Femur (tissue), 1 donor: ENCODE data around the gene C21orf58.
"Not testable (repeated sequence)": the region's sequence is repeated elsewhere in the genome, so short reads cannot be mapped to it uniquely, and the experiment has no call there.

Experiments used
- DNase-seq: peaks from one replicate; pipeline ENCODE4 v3.0.0-alpha.2; 2017

C21orf58 gene

DNA sequence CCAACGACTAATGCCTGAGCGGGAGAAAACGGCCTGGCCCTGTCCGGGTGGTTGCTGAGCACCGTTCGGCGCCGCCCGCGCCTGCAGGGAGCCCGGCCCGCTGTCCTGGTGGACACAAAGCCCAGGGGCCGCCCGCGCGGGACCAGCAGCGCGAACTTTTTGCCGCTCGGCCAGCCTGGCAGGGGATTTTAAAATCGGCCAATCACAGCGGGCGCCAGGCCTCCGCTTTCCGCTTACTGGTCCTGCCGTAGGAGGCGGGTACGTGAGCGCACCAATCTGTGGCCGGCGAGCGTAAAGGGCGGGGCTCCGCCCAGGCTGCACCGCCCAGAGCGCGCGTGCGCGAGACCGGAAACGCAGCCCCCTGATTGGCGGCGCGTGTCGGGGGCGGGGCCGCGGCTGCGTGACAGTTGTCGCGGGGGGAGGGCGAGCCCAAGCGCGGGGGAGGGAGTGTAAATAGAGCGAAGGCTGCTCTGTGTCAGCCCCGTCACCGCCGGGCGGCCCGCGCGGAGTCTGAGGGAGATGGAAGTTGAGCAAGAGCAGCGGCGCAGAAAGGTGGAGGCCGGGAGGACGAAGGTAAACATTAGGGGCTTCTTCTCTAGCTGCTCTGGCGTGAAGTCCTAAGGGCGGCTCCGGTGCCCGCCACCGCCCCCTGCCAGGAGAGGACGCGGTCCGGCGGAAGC, at the start of gene C21orf58, which contains the start of gene PCNT:
TSS of gene C21orf58 (minus strand) at position 161 of the 680 bp plus-strand sequence. CDS start 1,132 bp downstream, outside the sequence.
TSS of gene PCNT (plus strand) at position 447 of the 680 bp plus-strand sequence. CDS start at position 520, 73 bp downstream.
- peak; percentile 99 for DNase-seq

- DNase-seq: not testable (repeated sequence)
These were observed 49.3 kb upstream of the C21orf58 start for GRCh38 chr21:46372947-46373346.

DNA sequence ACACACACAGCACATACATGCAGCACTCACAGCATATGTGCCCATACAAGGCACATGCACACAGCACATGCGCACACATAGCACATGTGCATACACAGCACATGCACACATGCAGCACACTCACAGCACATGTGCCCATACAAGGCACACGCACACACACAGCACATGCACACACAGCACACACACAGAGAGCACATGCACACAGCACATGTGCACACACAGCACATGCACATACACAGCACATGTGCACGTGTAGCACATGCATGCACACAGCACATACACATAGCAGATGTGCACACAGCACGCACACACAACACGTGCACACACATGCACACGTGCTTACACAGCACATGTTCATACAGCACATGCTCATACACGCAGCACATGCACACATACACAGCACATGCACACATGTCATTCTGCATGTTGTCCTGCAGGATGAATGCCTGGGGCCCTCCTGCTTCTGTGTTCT, 48.4 kb upstream of the C21orf58 start:
- no peak for DNase-seq

- no peak for DNase-seq
These were observed 47.7 kb upstream of the C21orf58 start for GRCh38 chr21:46371204-46372013.

GRCh38 chr21:46369520-46370235, 46.0 kb upstream of the C21orf58 start:
- no peak for DNase-seq

GRCh38 chr21:46368533-46369285, 45.0 kb upstream of the C21orf58 start:
- no peak for DNase-seq

GRCh38 chr21:46366966-46367365, 43.3 kb upstream of the C21orf58 start:
- DNase-seq: no peak

- DNase-seq: no peak
These were observed 42.9 kb upstream of the C21orf58 start for GRCh38 chr21:46366561-46366960.

DNA sequence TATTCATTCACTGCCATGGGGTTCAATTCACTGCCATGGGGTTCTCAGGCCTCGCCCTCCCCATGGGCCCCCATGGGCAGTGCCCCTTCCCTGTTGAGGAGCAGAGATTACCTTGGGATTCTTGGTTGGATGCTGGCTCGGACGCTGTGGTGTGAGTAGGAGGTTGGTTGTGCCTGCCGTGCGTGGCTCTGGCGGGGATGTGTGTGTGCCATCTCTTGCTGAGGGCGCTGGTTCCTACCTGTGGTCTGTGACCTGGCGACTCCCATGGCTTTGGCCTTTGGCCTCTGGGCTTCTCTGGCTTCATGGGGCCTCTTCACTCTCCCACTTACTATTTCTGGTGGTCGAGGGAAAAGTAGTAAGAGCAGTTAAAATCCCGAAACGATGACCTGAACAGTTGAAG, 42.4 kb upstream of the C21orf58 start:
- DNase-seq: no peak

- DNase-seq: no peak
These were observed 40.0 kb upstream of the C21orf58 start for GRCh38 chr21:46363698-46364097.

DNA sequence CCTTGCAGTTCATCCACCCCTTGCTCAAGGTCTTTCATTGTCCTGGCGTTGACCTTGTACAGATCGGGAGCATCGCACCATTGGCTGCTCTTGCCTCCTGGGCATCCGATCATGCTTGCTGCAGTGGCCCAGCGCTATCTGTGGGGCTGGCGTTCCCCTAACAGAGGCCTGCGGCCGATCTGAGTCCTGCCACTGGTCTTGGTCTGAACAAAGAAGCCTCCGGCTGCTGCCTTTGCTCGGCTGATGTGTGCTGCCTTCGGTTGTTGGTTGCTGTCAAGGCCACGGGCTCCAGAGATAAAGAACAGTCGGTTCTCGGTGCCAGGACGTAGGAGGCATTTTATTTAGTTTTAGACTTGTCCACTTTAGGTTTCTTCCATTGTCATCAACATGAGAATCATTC, 39.3 kb upstream of the C21orf58 start:
- DNase-seq: no peak

- no peak for DNase-seq
These were observed 38.3 kb upstream of the C21orf58 start for GRCh38 chr21:46361935-46362334.

- no peak for DNase-seq
These were observed 37.5 kb upstream of the C21orf58 start for GRCh38 chr21:46361176-46361575.

- no peak for DNase-seq
These were observed 34.2 kb upstream of the C21orf58 start for GRCh38 chr21:46357684-46358425.

GRCh38 chr21:46357335-46357604, 33.6 kb upstream of the C21orf58 start:
- no peak for DNase-seq

DNA sequence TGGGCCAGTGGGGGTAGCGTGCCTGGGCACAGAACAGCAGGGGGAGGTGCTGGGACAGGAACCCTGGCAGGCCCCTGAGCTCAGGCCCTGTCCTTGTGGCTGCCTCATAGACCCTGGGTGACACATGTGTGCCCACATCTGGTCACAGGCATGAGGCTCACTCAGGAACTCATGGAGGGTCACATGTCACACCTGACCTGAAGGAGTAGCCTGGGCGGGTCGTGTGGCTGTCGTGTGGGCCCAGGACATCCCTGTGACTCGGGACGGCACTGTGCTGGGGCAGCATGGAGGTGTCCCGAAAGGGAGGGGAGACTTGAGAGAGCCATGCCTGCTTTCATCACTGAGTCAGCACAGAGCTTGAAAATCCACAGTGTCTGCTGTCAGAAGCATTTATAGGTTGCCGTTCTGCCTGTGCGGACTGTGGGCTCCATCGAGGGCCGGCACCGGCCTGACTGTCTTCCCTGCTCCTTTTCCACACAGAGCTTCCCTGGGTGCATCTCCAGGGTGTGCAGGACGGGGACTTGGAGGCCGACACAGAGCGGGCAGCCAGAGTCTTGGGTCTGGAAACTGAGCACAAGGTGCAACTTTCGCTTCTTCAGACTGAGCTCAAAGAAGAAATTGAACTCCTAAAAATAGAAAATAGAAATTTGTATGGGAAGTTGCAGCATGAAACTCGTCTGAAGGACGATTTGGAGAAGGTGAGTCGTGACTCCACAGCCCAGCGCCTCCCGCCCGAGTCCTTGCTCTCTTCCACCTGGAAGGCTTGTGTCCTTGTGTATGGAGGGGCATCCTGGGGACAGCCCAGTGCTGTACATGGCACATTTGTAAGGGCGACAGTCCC, 33.0 kb upstream of the C21orf58 start:
- DNase-seq: no peak

GRCh38 chr21:46356005-46356338, 32.3 kb upstream of the C21orf58 start:
- DNase-seq: no peak

DNA sequence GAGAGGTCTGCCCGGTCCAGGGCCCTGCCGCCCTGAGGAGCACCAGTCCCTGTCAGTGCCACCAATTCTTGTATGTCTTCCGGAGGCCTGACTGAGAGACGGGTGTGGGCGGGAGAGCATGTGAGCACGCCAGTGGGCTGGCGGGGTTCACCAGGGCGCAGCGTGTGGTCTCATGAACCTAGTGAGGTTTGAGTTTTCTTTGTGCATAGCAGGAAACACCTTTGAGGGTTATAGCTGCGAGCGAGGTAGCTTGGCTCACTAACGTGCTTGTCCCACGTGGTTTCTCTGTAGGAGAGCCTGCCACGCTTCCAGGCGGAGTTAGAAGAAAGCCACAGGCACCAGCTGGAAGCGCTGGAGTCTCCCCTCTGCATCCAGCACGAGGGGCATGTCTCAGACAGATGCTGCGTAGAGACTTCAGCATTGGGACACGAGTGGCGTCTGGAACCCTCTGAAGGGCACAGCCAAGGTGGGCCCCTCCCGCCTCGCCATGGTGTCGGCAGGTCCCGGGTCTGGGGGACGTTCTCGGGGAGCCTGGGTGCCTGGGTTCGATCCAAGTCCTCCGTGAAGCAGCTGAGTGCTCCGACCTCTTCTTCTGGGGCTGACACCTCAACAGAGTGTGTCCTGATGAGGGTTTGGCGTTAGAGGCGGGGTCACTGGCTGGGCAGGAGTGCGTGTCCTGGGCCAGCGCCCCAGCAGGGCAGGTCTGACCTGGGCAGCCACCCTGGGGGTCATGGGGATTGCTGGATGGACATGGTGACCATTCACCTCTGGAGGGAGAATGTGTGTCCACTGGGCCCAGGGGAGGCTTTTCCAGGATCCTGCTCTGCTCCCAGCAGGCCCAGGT, 31.7 kb upstream of the C21orf58 start:
- DNase-seq: no peak

- DNase-seq: no peak
These were observed 30.8 kb upstream of the C21orf58 start for GRCh38 chr21:46354518-46354917.

DNA sequence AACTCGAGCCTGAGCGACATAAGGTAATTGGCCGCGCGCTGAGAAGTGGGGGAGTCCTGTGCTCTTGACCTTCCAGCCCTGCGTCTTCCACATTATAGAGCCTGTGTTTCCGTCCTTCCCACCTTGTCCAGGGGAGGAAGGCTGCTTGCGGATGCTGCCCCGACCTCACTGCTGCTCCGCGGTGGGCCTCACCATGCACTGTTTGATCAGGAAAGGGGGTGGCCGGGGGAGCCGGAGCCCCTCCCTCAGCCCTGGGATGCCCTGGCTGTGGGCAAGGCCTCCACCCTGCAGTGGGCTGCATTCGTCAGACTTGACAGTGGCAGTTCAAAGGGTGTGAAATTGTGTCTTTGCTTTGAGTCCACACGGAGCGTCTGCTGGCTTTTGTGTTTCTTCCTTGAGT, 30.4 kb upstream of the C21orf58 start:
- DNase-seq: no peak
